Left cardiac atrium (tissue), 4 donors: ENCODE results near the gene TNFRSF25. TPM values are rescaled to one million over a fixed set of nuclear protein-coding genes. Genes with fewer than 3 reads are reported as not detected.

Experiments used
- ATAC-seq, 2 donors: fragments of 200-7000 bp; cut with Tn5 transposase; one replicate each; pipeline ENCODE4 v1.9.1; 2020; ENCODE audit warnings: mild to moderate bottlenecking in 2 of 2, moderate library complexity in 2 of 2
- DNase-seq: peaks from one replicate; pipeline ENCODE4 v3.0.0-alpha.2; 2020
- intact Hi-C, 2 donors: fragments of 100-400 bp; cut with DNase I; formaldehyde crosslinking; loops; one replicate each; pipeline versions ENCODE4 v1.14.1 to v1.15.1; 2022 to 2023
- total RNA-seq, 2 donors: library from RNA; stranded (reverse); fragmentation: NEBNext Ultra II Directional; extraction: Animal tissue kit (Norgen Biotek cat#: 25700); gene quantifications; one replicate each; pipeline ENCODE4 v1.2.1, GENCODE V29; 2021
- donor health status: DM: no; HTN: yes; CAD: no.
- donor health status: DM: no; HTN: yes; CAD: no; lungs with severe emphysema.
- donor health status: DM: yes; HTN: yes; CAD: no.
- donor health status: Dilated cardiomyopathy.

The TNFRSF25 gene
- total RNA-seq, 2 donors from 2014 or later: 5.5 to 5.9 TPM

DNA sequence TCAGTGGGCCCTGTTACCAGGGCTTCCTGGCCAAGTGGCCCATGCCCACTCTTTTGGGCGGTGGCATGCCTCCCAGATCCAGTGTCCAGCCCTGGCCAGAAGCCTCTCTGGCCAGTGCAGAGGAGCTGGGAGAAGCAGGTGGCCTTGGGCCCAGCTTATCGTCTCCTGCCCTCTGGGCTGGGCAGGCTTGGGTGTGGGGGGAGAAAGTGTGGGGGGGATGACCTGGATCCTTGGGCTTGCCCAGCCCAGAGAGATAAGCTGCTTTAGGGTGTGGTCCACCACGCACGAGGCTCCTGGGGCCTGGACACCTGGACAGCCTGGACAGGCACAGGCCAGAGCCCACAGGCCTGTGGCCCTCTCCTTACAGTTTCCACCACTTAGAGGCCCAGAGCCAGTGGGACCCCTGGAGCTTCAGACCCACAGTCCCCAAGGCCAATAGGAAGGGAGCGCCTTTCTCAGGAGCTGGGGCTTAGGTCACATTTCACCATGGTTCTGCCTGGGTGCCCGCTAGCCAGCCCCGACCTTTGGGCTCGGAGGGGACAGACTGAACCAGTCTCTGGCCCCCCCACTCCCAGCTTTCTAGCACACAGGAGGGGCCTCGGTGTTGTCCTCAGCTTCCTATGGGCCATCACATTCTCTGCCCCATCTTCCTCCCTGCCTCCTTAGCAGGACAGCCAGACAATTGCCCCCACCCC, 39.5 kb downstream of the TNFRSF25 start:
- no peak for ATAC-seq
- no peak for DNase-seq
- intact Hi-C loops: no loop called here

DNA sequence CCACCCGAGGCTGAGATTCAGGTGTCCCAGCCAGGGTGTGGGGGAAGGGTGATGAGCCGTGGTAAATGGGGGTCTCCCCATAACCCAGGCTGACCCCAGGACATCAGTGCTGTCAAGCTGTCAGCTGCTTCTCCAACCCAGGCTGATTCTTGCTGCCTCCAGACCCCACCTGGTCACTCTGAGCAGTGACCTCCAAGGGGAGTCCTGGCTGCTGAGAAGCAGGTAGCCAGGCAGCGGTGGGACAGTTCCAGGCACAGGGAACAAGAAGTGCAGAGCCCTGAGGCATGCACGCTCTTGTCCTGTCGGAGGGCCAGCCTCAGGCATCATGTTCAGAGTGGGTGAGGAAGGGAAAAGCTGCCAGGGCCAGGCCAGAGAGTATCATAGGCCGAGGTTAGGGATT, 40.3 kb downstream of the TNFRSF25 start:
- intact Hi-C loops: no loop called here
- no peak for DNase-seq
- no peak for ATAC-seq

DNA sequence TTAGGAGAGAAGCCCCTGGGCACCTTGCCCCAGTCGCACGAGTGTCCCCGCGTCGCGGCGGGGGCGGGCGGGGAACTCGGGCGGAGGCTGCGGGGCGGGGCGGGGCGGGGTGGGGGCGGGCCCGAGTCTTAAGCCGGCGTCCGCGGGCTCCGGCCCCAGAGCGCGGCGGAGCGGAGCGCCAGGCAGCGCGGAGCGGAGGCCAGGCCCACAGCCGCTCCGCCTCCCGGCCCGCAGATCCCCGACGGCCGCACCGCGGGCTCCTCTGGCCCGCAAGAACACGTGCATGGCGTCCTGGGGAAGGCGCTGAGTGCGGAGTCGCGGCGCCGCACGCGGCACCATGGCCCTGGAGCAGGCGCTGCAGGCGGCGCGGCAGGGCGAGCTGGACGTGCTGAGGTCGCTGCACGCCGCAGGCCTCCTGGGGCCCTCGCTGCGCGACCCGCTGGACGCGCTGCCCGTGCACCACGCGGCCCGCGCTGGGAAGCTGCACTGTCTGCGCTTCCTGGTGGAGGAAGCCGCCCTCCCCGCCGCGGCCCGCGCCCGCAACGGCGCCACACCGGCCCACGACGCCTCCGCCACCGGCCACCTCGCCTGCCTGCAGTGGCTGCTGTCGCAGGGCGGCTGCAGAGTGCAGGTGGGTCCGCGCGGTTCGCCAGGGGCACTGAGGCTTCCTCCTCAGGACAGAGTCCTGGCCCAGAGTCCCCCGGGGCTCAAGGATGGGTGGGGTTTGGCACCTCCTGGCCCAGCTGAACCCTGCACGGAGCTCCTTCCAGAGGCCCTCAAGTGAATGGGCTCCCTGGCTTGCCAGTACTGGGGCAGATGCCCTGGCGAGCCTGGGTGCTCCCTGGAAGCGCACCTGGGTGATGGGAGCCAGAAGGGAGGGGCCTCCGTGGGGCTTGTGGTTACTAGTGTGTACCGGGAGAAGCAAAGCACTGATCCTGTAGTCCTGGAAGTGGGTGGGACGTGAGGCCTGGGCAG, 41.1 kb downstream of the TNFRSF25 start, which contains the start of gene ESPN:
Gene ESPN (plus strand): TSS at position 158 of the 975 bp plus-strand sequence. CDS start 180 bp downstream, at position 338.
- intact Hi-C loops: no loop called here
- ATAC-seq (peak in 1 of 2 donors; percentile 39), DNase-seq (no peak)

DNA sequence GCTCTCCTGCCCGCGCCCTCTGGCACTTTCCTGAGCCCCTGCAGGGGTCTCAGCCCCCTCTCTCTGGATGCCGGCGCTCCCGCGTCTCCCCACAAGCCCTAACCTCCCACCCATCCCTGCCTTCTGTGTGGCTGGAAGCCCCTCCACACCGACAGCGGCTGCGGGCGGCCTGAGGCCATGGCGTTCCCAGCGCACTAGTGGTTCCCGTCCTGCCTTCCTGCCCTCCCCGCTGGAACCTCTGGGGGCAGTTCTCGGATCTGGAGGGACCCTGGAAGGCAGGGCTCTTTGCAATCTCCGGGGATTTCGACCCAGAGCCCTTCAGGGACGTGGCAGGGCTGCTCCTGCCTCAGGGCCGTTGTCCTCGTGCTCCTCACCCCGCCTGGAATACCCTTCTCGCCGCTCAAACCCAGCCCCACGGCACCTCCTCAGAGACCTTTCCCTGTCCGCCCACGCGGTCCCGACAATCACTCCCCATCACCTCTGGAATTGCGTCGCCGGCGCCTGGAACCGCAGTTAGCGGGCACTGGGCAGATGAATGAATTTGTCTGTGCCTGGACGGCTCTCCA, 41.9 kb downstream of the TNFRSF25 start:
- no peak for ATAC-seq
- intact Hi-C loops: no loop called here
- DNase-seq: no peak

DNA sequence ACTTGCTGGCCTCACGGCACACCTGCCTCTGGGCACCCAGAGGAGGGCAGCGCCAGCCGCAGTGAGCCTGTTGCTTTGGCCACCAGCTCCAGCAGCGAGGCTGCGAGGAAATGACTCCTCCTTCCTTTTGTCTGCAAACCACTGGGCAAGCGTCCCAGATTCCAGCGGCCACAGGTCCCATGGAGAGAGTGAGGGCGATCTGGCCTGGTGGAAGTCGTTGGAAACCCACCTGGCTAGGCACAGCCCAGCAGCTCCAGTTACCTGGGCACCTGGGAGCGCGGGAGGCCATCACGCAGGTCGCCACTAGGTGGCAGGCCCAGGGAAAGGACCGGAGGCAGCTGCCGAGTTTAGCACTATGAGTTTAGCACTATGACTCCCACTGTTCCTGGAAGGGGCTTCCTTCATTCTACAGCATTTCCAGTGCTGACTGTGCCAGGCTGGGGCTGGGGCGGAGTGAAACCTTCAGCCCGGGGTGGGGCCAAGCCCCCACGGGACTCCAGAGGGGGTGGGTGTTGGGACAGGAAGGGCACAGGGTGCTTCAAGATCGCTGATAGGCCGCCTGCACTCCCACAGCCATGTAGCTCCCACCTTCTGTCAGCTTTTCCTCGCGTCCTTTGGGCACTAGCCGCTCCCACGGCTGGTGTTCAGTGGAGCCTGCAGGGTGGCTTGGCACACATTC, 42.5 kb downstream of the TNFRSF25 start:
- intact Hi-C loops: no loop called here
- DNase-seq (no peak), ATAC-seq (peak; percentile 19 to 41)

DNA sequence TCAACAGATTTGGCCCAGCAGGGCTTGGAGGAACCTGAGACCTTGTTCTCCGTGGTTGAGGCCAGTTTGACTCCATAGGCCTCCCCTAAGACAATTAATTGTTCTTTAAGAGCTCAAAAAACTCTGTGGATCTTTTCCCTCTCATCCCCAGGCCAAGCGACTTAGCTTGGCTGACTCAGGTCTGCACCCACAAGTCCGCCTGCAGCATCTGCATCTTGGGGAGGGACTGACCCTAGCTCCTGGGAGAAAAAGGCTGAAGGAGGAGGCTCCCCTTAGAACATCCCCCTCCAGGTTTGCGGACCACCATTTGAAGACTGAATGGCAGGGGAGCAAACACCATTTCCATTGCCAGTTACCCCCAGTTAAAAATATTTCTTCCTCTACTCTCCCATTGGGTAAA, 44.7 kb downstream of the TNFRSF25 start:
- ATAC-seq: no peak
- no peak for DNase-seq
- intact Hi-C loops: no loop called here

DNA sequence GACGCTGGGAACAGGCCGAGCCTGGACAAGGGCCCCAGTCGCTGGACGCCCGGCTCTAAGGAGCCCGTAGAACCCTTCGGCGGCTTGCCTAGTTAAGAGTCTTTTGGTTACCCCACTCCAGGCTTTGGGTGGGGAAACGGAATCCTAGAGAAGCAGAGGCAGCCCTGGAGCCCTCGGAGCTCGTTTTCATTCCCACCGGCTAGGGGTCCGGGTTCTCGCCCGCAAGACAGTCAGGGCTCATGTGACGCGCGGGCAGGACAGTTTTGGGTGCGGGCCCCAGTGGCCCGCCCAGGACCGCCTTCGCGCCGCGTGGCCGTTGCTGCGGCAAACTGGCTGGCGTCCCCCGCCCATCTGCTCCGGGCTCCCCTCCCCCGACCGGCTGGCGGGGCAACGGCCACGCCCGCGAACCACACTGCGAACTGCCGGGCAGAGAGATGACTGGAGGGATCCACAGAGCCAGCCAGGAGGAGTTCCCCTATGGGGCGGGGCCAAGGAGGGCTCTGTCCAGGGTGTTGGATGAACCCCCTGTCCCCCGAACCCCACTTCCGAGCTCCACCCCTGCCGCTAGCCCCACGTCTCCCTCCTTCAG, 45.4 kb downstream of the TNFRSF25 start:
- no peak for DNase-seq
- intact Hi-C loops: no loop called here
- no peak for ATAC-seq

DNA sequence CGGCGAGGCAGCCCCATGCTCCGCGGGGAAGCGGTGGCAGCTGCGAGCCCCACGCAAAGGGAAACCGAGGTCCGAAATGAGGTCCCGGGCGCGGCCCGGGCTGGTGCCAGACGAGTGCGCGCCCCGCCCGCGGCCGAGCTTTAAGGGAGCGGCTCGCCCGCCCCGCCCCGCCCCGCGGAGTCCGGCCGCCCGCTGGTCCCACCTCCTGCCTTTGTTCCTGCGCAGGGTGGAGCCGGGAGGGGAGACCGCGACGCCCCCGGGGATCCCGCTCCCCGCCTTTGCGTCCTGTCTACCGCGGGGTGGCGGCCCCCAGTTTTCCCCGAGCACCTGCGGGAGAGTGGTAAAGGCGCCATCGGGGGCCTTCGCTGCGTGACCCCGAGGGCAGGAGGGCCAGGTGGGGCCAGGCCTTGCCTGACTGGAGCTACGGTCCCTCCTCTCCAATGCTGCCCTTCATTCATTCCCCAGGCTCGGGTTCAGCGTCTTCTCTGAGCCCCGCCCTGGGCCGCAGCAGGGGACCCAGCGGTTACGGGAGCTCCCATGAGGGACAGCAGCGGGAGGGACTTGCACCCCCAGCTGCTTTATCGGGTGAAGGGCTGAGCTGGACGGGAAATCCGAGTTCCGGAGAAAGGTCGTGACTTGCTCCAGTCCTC, 46.0 kb downstream of the TNFRSF25 start, which contains the start of gene HES2:
Gene HES2 (minus strand): TSS at position 116 of the 650 bp plus-strand sequence. CDS start 99 bp downstream, at position 17.
- DNase-seq (peak; percentile 50), ATAC-seq (peak; percentile 23 to 63)

DNA sequence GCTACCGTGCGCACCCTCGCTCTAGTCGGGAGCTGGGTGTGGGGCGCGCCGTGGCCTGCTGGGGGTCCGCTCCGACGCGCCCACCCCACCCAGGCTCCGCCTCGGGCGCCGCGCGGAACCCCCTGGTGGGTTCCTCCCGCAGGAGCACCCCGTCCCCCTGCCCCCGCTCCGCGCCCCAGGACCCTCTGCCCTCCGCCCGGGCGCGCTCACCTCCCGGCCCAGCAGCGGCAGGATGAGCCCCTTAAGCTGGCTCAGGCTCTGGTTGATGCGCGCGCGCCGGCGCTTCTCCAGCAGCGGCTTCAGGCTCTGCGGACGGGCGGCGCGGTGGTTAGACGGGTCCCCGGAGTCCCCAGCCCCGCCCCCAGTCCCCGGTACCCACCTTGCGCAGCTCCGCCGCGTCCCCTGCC, 46.6 kb downstream of the TNFRSF25 start:
- ATAC-seq (no peak), DNase-seq (no peak)
- intact Hi-C loops: no loop called here

More for the DNA sequence above, 46.0 kb downstream of the TNFRSF25 start, which contains the start of gene HES2:
- intact Hi-C loops: no loop called here

DNA sequence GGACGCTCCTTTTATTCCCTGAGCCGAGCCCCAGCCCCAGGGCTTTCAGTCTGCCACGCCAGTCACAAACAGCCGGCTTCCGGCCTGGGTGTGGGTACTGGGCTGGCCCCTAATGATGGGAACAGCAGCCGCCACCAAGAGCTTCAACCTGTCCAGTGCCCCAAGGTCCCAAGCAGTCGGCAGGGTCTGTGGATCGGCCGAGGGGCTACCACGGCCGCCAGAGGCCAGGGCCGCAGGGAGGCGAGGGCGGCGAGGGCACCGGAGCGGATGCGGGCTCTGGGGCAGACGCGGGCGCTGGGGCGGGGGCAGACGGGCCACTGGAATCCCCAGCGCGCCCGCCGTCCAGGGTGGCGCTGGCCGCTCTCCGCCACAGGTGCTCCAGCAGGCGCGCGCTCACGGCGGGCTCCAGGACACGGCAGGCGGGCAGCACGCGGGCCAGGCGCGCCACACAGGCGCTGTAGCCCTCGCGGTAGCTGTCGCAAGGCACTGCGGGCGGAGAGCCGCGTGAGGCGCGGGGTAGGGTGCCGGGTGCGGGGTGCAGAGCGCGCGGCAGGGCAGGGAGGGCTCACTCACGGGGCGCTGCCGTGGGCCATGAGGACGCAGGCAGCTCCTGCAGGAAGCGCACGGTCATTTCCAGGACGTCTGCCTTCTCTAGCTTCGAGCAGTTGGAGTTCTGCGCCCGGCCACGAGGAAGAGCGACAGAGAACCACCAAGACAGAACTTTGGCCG, 47.1 kb downstream of the TNFRSF25 start:
- intact Hi-C loops: no loop called here
- ATAC-seq (no peak), DNase-seq (no peak)

DNA sequence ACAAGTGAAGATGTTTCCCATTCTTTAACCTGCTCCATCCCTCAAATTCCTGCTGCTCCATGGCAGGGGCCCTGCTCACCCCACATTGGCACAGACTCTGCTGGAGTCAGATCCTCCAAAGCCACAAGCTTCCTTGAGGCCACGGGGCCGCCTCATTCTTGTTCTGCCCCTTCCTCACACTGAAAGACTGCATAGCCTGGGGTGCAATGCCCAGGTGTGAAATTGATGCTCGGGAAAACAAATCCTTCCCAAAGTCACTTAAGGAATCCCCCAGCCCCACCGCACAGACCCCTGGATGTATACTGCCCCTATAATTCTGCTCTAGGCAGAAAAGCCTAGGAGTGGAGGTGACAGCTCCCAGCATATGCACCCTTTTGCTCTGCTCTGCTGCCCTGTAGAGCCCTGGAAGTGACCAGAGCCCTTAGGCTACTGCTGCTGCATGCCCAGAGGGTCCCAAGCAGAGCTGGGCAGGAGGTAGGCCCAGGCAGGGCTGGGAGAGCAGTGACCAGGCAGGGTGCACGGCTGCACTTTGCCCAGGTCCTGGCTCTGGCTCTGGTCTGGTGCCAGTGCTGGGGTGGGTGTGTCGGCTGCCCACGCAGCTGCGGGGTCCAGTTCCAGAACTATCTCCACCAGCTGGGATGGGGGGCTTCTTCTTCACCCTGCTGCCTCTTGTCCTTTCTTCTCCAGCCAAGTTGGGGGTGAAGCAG, 47.9 kb downstream of the TNFRSF25 start:
- intact Hi-C loops: no loop called here
- DNase-seq (no peak), ATAC-seq (no peak)

DNA sequence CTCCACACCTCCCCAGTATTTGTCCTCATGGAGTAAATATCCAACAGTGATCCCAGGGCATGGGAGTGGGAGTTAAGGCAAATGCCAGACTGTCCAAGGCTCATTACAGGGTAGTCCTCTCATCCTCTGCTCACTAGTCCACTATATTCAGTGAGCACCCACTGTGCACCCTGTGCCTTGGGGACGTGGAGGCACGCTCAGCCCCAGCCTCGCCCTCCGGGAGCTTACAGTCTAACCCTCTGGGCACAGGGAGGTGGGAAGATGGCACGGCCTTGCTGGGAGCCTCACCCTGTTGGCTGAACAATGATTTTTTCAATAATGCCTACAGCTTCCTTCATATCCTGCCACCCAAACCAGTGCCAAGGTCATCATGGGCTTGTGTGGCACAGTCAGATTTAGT, 49.1 kb downstream of the TNFRSF25 start:
- ATAC-seq (no peak), DNase-seq (no peak)
- intact Hi-C loops: no loop called here

DNA sequence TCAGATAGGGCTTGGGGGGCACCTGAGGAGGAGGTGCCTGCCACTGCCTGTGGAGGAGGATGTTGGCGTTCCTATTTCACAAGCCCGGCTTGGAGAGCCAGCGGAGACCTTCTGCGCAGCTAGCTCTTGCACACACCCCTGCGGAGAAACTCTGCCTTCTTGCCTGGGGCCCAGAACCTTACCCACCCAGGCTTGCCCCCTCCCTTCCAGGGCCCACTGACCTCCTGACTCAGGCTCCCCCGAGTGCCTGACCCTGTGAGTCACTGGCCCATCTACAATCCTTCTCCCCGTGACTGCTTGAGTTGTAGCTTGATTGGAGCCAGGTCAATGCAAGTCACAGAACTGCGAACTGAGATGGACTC, 49.7 kb downstream of the TNFRSF25 start:
- intact Hi-C loops: no loop called here
- ATAC-seq (no peak), DNase-seq (no peak)

DNA sequence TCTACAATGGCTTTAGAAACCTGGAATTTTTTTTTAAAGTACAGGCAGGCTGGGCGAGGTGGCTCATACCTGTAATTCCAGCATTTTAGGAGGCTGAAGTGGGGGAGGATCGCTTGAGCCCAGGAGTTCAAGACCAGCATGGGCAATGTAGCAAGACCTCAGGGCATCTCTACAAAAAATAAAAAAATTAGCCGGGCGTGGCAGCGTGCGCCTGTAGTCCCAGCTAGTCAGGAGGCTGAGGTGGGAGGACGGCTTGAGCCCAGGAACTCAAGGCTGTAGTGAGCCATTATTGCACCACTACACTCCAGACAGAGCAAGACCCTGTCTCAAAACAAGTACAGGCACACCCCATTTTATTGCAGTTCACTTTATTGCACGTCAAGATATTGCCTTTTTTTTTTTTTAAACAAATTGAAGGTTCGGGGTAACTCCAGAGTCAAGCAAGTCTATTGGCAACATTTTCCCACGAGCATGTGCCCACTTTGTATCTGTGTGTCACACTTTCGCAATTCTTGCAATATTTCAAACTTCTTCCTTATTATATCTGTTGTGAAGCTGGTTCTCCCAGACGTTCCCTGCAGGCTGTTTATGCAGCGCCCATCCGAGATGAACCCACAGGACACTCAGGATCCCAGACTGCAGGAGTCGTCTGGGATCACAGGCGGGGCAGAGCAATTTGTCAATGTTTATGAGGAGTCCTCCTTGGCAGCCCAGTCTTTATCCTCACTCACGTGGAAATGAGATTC, 50.9 kb downstream of the TNFRSF25 start:
- DNase-seq (no peak), ATAC-seq (no peak)
- intact Hi-C loops: no loop called here

DNA sequence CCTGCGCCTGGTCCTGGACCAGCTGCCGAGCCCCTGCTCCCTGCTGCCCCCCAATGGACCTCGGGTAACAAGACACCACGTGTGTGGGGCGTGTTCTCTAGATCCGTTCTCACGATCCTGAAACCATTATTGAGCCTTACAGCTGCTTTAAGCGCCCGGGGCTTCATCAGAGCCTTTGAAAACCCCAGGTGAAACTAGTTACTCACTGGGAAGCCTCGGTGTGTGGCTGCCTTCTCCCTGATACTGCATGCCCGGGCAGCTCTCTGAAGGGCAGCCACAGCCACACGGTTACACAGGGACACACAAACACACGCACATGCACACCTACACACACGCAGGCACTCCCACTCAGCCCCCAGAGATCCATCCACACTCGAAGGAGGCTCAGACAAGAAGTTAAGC, 51.5 kb downstream of the TNFRSF25 start:
- intact Hi-C loops: no loop called here
- peak in 1 of 2 donors; percentile 21 for ATAC-seq
- no peak for DNase-seq

DNA sequence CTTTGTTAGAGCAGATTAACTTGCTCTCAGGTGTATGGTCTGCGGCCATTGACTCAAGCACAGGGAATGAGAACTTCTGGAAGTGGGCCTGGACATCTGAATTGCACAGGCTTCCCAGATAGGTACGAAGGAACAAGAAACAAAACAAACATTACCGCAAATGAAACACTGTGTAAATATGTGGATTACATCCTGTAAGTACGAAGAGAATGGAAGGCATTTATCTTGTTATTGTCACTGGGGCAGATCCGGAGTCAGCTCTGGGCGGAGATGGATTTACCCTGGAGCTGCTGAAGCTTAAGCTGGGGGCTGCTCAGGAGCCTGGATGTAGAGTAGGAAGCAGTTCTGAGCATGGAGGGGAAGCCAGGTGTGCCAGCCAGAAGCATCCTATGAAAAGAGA, 53.1 kb downstream of the TNFRSF25 start:
- no peak for DNase-seq
- no peak for ATAC-seq
- intact Hi-C loops: no loop called here
